Ascending aorta (tissue), 2 donors: Measurements from ENCODE around the gene CIAO2B. TPM values are rescaled to one million over a fixed set of nuclear protein-coding genes. Genes with fewer than 3 reads are reported as not detected.

Experiments
- DNase-seq, 2 donors: peaks; one replicate each; pipeline ENCODE4 v3.0.0-alpha.2; 2019; ENCODE audit warnings: low spot score in 2 of 2
- H3K27ac ChIP-seq, 2 donors: fragments of 200-600 bp; sonication (generic); one replicate each; pipeline ENCODE4 v1.5.1; 2016 to 2017; ENCODE audit warnings: mild to moderate bottlenecking in 1 of 2
- H3K27me3 ChIP-seq: fragments of 200-600 bp; sonication (generic); one replicate; pipeline ENCODE4 v1.5.1; 2017
- H3K36me3 ChIP-seq, 2 donors: fragments of 200-600 bp; sonication (generic); one replicate each; pipeline ENCODE4 v1.5.1; 2016
- H3K4me1 ChIP-seq, 2 donors: fragments of 200-600 bp; sonication (generic); one replicate each; pipeline ENCODE4 v1.5.1; 2016 to 2017; ENCODE audit warnings: mild to moderate bottlenecking in 1 of 2
- H3K4me3 ChIP-seq, 2 donors: fragments of 200-600 bp; sonication (generic); one replicate each; pipeline ENCODE4 v1.5.1; 2016 to 2017; ENCODE audit warnings: mild to moderate bottlenecking in 1 of 2
- H3K9me3 ChIP-seq, 2 donors: fragments of 200-600 bp; sonication (generic); one replicate each; pipeline ENCODE4 v1.5.1; 2016
- CTCF ChIP-seq, 3 experiments: fragments of 200-600 bp in 2 of 3; fragments of 450-650 bp in 1 of 3; sonication (generic) in 2 of 3; IDR thresholded peaks; one replicate each; pipeline ENCODE4 v1.5.1; 2016 to 2019; ENCODE audit warnings: antibody characterized with exemption in 3 of 3, mild to moderate bottlenecking in 1 of 3, moderate library complexity in 1 of 3
- intact Hi-C: fragments of 100-400 bp; cut with DNase I; formaldehyde crosslinking; loops from one replicate; pipeline ENCODE4 v1.15.1; 2023
- total RNA-seq: library from RNA; depleted of rRNA; stranded (reverse); fragments of >200 nt; gene quantifications from one replicate; pipeline ENCODE4 v1.1.0, GENCODE V29; 2016

Gene CIAO2B
- total RNA-seq, 1 donor from 2014 or later: 255 TPM

DNA sequence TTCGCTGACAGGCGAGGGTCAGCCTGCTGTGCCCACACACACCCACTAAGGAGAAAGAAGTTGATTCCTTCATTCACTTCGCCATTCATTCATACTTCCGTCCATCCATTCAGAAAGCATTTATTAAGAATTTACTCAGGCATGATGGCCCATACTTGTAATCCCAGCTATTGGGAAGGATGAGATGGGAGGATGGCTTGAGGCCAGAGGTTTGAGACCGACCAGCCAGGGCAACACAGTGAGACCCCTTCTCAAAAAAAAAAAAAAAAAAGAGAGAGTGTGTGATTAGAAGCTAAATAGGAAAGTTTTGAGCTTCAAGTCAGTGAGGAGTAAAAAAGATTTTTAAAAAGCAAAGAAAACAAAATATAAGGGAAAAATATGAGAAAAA, 9.8 kb upstream of the CIAO2B start:
- H3K36me3 ChIP-seq: peaks cover 47 to 49% of the 10 kb centered on the region in 2 donors
- intact Hi-C loops: no loop called here
- no peak for TF ChIP-seq CTCF (IDR thresholded peaks at IDR 0.05)

DNA sequence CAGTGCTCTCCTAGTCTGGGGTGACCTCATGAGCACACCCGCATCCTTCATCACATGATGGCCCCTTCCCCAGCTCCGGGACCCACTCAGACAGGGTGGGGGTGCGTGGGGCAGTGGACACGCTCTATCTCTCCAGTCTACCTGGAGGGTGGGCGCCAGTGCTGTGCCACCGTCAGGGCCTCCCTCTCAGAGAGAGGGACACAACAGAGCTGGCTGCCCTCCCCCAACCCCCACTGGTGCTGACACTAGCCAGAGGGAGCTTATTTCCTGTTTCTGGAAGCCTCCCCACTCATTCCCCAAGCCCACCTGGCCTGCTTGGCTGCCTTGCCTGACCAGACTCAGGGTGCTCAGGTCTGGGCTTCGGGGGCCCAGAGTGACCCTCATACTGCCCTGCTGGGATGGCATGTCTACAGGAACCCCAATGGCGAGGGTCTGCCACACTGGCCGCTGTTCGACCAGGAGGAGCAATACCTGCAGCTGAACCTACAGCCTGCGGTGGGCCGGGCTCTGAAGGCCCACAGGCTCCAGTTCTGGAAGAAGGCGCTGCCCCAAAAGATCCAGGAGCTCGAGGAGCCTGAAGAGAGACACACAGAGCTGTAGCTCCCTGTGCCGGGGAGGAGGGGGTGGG, 9.3 kb upstream of the CIAO2B start:
- H3K27me3 ChIP-seq: no peaks in the 10 kb centered on the region
- intact Hi-C loops: no loop called here
- no peak for TF ChIP-seq CTCF (IDR thresholded peaks at IDR 0.05)
- H3K4me3 ChIP-seq: no peak overlapping the region
- peaks cover 0 to 6% of the 10 kb centered on the region in 2 donors for H3K4me1 ChIP-seq
- no peaks in the 10 kb centered on the region for H3K9me3 ChIP-seq
- DNase-seq: no peak
- H3K27ac ChIP-seq: no peak overlapping the region
- peaks cover 47 to 52% of the 10 kb centered on the region in 2 donors for H3K36me3 ChIP-seq

More for the DNA sequence above, 9.8 kb upstream of the CIAO2B start:
- H3K27me3 ChIP-seq: no peaks in the 10 kb centered on the region
- no peaks in the 10 kb centered on the region for H3K9me3 ChIP-seq
- no peak for DNase-seq
- peaks cover 0 to 11% of the 10 kb centered on the region in 2 donors for H3K4me1 ChIP-seq
- no peak overlapping the region for H3K4me3 ChIP-seq
- no peak overlapping the region for H3K27ac ChIP-seq

GRCh38 chr16:66942981-66943380, 8.8 kb upstream of the CIAO2B start:
- Histone ChIP-seq H3K9me3 (no peaks in the 10 kb centered on the region), H3K27me3 (no peaks in the 10 kb centered on the region), H3K36me3 (peaks cover 47 to 57% of the 10 kb centered on the region in 2 donors), H3K27ac (no peak overlapping the region), H3K4me3 (no peak overlapping the region), H3K4me1 (peaks cover 0 to 2% of the 10 kb centered on the region in 2 donors)
- intact Hi-C loops: no loop called here
- DNase-seq: no peak
- no peak for TF ChIP-seq CTCF (IDR thresholded peaks at IDR 0.05)

- H3K27ac ChIP-seq: no peak overlapping the region
- no peak for DNase-seq
- no peak overlapping the region for H3K4me3 ChIP-seq
- H3K27me3 ChIP-seq: no peaks in the 10 kb centered on the region
- intact Hi-C loops: no loop called here
- H3K4me1 ChIP-seq: peaks cover 7 to 12% of the 10 kb centered on the region in 2 donors
- no peaks in the 10 kb centered on the region for H3K9me3 ChIP-seq
- no peak for TF ChIP-seq CTCF (IDR thresholded peaks at IDR 0.05)
- H3K36me3 ChIP-seq: peaks cover 47 to 58% of the 10 kb centered on the region in 2 donors
Observed at GRCh38 chr16:66940236-66940635, 6.0 kb upstream of the CIAO2B start.

GRCh38 chr16:66939366-66939765, 5.2 kb upstream of the CIAO2B start:
- no peak for DNase-seq
- H3K27me3 ChIP-seq: no peaks in the 10 kb centered on the region
- peaks cover 47 to 58% of the 10 kb centered on the region in 2 donors for H3K36me3 ChIP-seq
- H3K4me1 ChIP-seq: peaks cover 7 to 12% of the 10 kb centered on the region in 2 donors
- no peak overlapping the region for H3K27ac ChIP-seq
- no peak overlapping the region for H3K4me3 ChIP-seq
- TF ChIP-seq CTCF (IDR thresholded peaks at IDR 0.05): no peak
- H3K9me3 ChIP-seq: no peaks in the 10 kb centered on the region
- intact Hi-C loops: no loop called here
